Measurements from ENCODE around the gene ADM.

- TF ChIP-seq CTCF (IDR thresholded peaks at IDR 0.05 in 4 of 5, conservative IDR thresholded peaks at IDR 0.05 in 1 of 5) (no peak), POLR2A (IDR thresholded peaks at IDR 0.05) (no peak)
Measured at GRCh38 chr11:10317151-10317755, 12.4 kb downstream of the ADM start.
